BLaER1 (cell line): ENCODE measurements around the gene TRIM17.

ENCODE experiments used
- H3K27ac ChIP-seq: shearing (Covaris generic); formaldehyde crosslinking; 2 replicates; pipeline ENCODE4 v1.8.1; 2022
- H3K27me3 ChIP-seq: shearing (Covaris generic); formaldehyde crosslinking; 2 replicates; pipeline ENCODE4 v1.8.1; 2022
- H3K36me3 ChIP-seq: shearing (Covaris generic); formaldehyde crosslinking; 2 replicates; pipeline ENCODE4 v1.8.1; 2022
- H3K4me1 ChIP-seq: shearing (Covaris generic); formaldehyde crosslinking; 2 replicates; pipeline ENCODE4 v1.8.1; 2022
- H3K4me2 ChIP-seq: shearing (Covaris generic); formaldehyde crosslinking; 2 replicates; pipeline ENCODE4 v1.8.1; 2022
- H3K4me3 ChIP-seq: shearing (Covaris generic); formaldehyde crosslinking; 2 replicates; pipeline ENCODE4 v1.8.1; 2022
- H3K9ac ChIP-seq: shearing (Covaris generic); formaldehyde crosslinking; 2 replicates; pipeline ENCODE4 v1.8.1; 2022
- H3K9me3 ChIP-seq: shearing (Covaris generic); formaldehyde crosslinking; 2 replicates; pipeline ENCODE4 v1.8.1; 2022
- H4K20me1 ChIP-seq: shearing (Covaris generic); formaldehyde crosslinking; 2 replicates; pipeline ENCODE4 v1.8.1; 2022
- Cebpa-rat ChIP-seq: shearing (Covaris generic); IDR thresholded peaks from 2 replicates; pipeline ENCODE4 v1.8.1; 2022

Gene TRIM17

GRCh38 chr1:228410015-228410414 is 6.6 kb downstream of the TRIM17 start:
- no peak overlapping the region for H3K4me3 ChIP-seq
- H4K20me1 ChIP-seq, result peaks cover 63% of the 10 kb centered on the region
- no peak overlapping the region for H3K4me2 ChIP-seq

DNA sequence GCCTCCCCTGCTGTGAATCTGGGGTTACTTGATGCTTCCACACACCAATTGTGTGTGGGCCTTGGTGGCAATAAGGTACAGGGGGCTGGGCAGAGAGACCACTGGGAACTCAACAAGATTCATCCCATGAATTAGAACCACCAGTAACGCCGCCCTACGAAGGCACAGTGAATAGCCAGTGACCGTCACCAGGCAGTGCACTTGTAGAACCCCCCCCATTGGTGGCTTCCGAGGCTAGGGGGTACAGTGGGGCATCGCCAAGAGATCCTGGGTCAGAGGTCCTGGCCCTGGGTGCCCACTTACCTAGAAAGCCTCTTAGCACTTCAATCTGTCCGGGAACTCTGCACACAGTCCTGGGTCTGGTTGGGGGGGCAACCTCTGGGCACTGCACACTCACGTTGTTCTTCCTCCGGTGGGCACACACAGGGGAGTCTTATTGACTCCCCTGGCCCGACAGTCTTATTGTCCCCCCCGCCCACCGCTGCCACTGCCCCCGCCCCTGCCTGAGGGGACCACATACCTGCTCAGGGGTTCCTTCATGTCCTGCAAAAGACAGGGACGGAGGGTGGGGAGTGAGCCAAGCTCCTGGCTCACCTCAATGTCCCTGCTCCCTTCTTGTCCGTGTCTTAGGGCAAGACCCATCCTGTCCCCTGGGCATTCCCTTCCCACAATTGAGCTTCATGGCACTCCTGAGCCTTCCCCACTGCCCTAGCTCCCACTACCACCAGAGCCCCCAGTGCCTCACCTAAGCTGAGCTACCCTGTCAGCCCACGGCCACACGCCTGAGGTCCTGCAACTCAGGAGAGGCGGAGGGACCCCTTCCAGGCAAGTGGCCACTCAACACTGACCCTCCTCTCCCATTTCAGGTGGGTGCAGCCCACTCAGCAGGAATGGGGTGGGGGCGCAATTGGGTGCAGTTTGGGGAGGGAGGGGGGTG is 7.5 kb downstream of the TRIM17 start:
- Histone ChIP-seq H3K9ac (no peak overlapping the region), H3K4me2 (no peak overlapping the region), H3K27ac (no peak overlapping the region), H3K27me3 (peaks cover 2% of the 10 kb centered on the region; the same call in 1 of the 2 replicates), H4K20me1 (peaks cover 63% of the 10 kb centered on the region), H3K36me3 (peaks cover 13% of the 10 kb centered on the region), H3K4me1 (peaks cover 31% of the 10 kb centered on the region), H3K4me3 (no peak overlapping the region), H3K9me3 (no peaks in the 10 kb centered on the region)
- no peak for TF ChIP-seq Cebpa-rat

More at GRCh38 chr1:228410015-228410414, 6.6 kb downstream of the TRIM17 start:
- no peak overlapping the region for H3K9ac ChIP-seq
- H3K4me1 ChIP-seq, result peaks cover 23% of the 10 kb centered on the region
- H3K27me3 ChIP-seq, result peaks cover 11% of the 10 kb centered on the region
- no peak overlapping the region for H3K27ac ChIP-seq
- H3K36me3 ChIP-seq, result peaks cover 9% of the 10 kb centered on the region; the same call in 1 of the 2 replicates
- H3K9me3 ChIP-seq, result no peaks in the 10 kb centered on the region
- TF ChIP-seq Cebpa-rat, result no peak

DNA sequence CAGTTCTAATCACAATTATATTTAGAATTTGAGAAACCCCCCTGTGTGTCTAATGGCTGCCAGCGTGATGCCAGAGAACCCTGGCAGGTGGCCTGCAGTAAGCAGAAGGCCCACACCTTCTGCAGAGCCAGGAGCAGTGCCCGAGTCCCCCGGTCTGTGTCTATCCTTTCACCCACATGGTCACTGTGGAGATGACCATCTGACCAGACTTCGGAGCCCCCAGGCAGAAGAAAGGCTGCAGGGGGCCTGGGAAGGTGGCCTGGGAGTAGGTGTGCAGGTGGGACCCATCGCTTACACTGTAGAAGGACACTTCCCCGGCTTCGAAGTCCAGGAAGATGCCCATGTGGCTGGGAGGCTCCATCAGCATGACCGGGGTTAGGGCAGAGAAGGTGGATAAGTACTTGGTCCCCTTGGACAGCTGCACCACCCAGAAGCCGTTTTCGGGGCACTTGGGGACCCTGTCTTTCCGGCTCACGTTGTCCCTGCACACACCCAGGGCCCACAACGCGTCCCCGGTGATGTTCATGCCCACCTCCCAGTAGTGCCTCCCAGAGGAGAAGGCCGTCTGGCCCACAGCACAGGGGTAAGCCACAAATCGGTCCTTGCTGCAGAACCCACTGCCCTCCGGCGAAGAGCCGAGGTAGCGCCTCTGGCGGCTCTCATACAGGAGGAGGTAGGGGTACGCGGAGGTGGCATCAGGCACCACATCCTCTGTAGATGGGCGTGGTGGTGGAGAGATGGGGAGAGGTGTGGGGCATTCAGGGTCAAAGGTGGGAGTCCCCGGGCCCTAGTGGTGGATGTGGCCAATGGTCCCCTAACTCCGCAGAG is 8.4 kb downstream of the TRIM17 start:
- H4K20me1 ChIP-seq, result peaks cover 65% of the 10 kb centered on the region
- no peak for TF ChIP-seq Cebpa-rat
- peaks cover 40% of the 10 kb centered on the region for H3K4me1 ChIP-seq
- H3K36me3 ChIP-seq, result peaks cover 22% of the 10 kb centered on the region
- no peaks in the 10 kb centered on the region for H3K9me3 ChIP-seq
- peak overlapping the region; percentile 75; the same call in 1 of the 2 replicates for H3K9ac ChIP-seq
- H3K4me3 ChIP-seq, result peak overlapping the region; percentile 96; the same call in 1 of the 2 replicates
- peak overlapping the region; percentile 90 for H3K4me2 ChIP-seq
- no peak overlapping the region for H3K27ac ChIP-seq
- H3K27me3 ChIP-seq, result no peaks in the 10 kb centered on the region

DNA sequence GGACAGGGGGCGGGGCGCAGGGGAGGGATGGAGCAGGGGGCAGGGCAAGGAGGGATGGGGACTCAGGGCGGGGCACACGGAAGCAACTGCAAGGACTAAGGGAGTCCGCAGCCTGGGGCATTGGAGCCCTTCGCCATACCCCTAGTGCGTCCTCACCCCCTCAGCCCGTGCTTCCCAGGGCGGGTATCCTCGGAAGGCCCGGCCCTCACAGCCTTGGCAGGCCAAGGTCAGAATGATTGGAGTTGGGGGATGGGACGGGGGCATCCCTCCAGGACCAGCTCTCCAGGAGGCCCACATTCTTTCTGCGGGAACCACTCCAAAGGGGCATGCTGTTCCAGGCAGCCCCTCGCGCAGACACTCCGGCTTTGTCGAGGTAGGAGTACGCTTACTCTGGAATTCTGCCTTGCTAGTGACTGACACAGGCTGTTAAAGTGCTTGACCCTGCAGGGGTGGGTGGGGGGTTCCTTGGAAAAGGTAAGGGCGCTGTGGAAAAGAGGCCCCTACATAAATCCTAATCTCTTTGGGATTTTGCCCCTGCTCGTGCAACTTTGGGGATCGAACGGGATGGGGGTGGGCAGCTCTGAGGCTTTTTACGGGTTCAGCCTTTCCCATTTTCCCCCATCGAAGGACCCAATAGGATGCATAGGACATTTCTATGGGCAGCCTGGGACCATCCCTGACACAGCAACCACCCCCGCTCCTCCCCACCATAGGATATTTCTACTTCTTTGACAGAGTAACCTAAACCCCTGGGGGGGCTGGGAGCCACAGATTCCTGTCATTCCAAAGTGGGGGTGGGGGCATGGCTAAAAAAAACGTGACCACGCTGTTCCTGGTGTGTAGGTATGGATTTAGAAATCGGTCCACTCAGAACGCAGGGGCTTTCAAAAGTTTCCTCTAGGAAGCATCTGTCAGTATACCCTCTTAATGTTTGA is 9.3 kb downstream of the TRIM17 start:
- Histone ChIP-seq H3K36me3 (peaks cover 31% of the 10 kb centered on the region), H3K9ac (peak overlapping the region; percentile 75), H3K9me3 (no peaks in the 10 kb centered on the region), H3K4me1 (peaks cover 47% of the 10 kb centered on the region), H3K4me2 (peak overlapping the region; percentile 90), H4K20me1 (peaks cover 72% of the 10 kb centered on the region), H3K4me3 (peak overlapping the region; percentile 96), H3K27ac (peak overlapping the region; percentile 56; the same call in 1 of the 2 replicates), H3K27me3 (no peaks in the 10 kb centered on the region)
- no peak for TF ChIP-seq Cebpa-rat

DNA sequence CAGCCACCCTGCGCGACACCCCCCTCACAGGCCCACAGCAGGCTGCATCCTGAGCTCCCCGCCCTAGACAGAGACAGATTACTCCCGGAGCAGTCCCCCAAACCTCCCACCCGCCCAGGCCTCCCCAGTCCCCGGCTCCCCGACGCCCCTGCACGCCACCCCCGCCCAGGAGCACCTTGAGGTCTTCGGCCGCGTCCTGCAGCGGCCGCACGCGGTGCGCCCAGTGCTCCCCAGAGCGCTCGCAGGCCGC is 10.8 kb downstream of the TRIM17 start:
- H3K4me1 ChIP-seq, result peaks cover 47% of the 10 kb centered on the region
- H3K9me3 ChIP-seq, result no peaks in the 10 kb centered on the region
- peak overlapping the region; percentile 95 for H3K27ac ChIP-seq
- no peaks in the 10 kb centered on the region for H3K27me3 ChIP-seq
- peak overlapping the region; percentile 96 for H3K4me2 ChIP-seq
- TF ChIP-seq Cebpa-rat, result no peak
- peak overlapping the region; percentile 96 for H3K4me3 ChIP-seq
- H4K20me1 ChIP-seq, result peaks cover 77% of the 10 kb centered on the region
- H3K36me3 ChIP-seq, result peaks cover 46% of the 10 kb centered on the region
- H3K9ac ChIP-seq, result peak overlapping the region; percentile 95

- H3K9me3 ChIP-seq, result no peaks in the 10 kb centered on the region
- H3K4me2 ChIP-seq, result peak overlapping the region; percentile 96
- peak overlapping the region; percentile 95 for H3K27ac ChIP-seq
- H3K9ac ChIP-seq, result peak overlapping the region; percentile 95
- peaks cover 49% of the 10 kb centered on the region for H3K36me3 ChIP-seq
- peak overlapping the region; percentile 96 for H3K4me3 ChIP-seq
- no peak for TF ChIP-seq Cebpa-rat
- peaks cover 77% of the 10 kb centered on the region for H4K20me1 ChIP-seq
- H3K27me3 ChIP-seq, result no peaks in the 10 kb centered on the region
- peaks cover 47% of the 10 kb centered on the region for H3K4me1 ChIP-seq
These were observed 11.3 kb downstream of the TRIM17 start for GRCh38 chr1:228405200-228405978.

GRCh38 chr1:228404107-228404720 is 12.4 kb downstream of the TRIM17 start:
- H3K4me1 ChIP-seq, result peaks cover 47% of the 10 kb centered on the region
- H3K9ac ChIP-seq, result peak overlapping the region; percentile 95; the same call in 1 of the 2 replicates
- peaks cover 81% of the 10 kb centered on the region for H4K20me1 ChIP-seq
- no peak for TF ChIP-seq Cebpa-rat
- 0 out of 2 replicates have a peak overlapping the region, but pooled peaks have one; percentile 96 for H3K4me3 ChIP-seq
- H3K4me2 ChIP-seq, result peak overlapping the region; percentile 96
- peak overlapping the region; percentile 7; the same call in 1 of the 2 replicates for H3K27ac ChIP-seq
- H3K9me3 ChIP-seq, result no peaks in the 10 kb centered on the region
- no peaks in the 10 kb centered on the region for H3K27me3 ChIP-seq
- peaks cover 53% of the 10 kb centered on the region for H3K36me3 ChIP-seq

DNA sequence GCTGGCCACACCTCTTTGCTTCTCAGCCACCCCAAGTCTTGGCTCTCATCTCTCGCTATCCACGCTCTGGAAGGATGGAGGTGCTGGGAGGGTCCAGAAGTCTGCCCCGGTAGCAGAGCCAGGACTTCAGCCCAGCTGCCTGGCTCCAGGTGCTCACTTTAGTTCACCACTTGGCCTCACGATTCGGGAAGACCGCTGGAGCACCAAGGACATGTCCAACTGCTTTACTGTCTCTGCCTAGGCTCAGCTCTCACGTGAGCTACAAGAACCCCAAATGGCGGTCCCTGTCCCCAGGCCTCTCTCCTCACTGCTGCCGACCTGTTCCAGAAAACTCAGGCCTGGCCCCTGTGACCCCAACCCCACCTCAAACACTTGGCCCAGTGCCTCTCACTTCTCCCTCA is 13.4 kb downstream of the TRIM17 start:
- Histone ChIP-seq H3K36me3 (peaks cover 62% of the 10 kb centered on the region), H3K9me3 (no peaks in the 10 kb centered on the region), H3K4me3 (no peak overlapping the region), H3K27me3 (no peaks in the 10 kb centered on the region), H3K9ac (no peak overlapping the region; the same call in 1 of the 2 replicates), H4K20me1 (peaks cover 86% of the 10 kb centered on the region), H3K4me1 (peaks cover 43% of the 10 kb centered on the region), H3K4me2 (peak overlapping the region; percentile 5; the same call in 1 of the 2 replicates), H3K27ac (no peak overlapping the region)
- TF ChIP-seq Cebpa-rat, result no peak
